H1 (cell line): ENCODE measurements around the gene FABP7. TPM values are rescaled to one million over a fixed set of nuclear protein-coding genes. Genes with fewer than 3 reads are reported as not detected.
A peak's percentile ranks its signal among the peaks of the same experiment; 100 is the strongest.

ENCODE experiments used
- CREB1 ChIP-seq: IDR thresholded peaks from 2 replicates; pipeline ENCODE4 v1.6.1; 2012; ENCODE audit warnings: inconsistent platforms
- POLR2A ChIP-seq, 2 experiments: IDR thresholded peaks; 1 replicate in 1 of 2; 2 replicates in 1 of 2; pipeline ENCODE4 v1.6.1; 2011; ENCODE audit warnings: low read depth in 2 of 2, low read length in 2 of 2, mild to moderate bottlenecking in 2 of 2; ENCODE audit errors: control extremely low read depth in 1 of 2
- SAP30 ChIP-seq: fragments of 300-600 bp; sonication (generic); IDR thresholded peaks from 2 replicates; pipeline ENCODE4 v1.7.1; 2012; ENCODE audit warnings: low read length, moderate library complexity, mild to moderate bottlenecking, inconsistent platforms; ENCODE audit not compliant: insufficient read depth, insufficient replicate concordance
- SIRT6 ChIP-seq: IDR thresholded peaks from one replicate; pipeline ENCODE4 v1.7.1; 2012; ENCODE audit warnings: low read length, inconsistent platforms
- SIX5 ChIP-seq: IDR thresholded peaks from 2 replicates; pipeline ENCODE4 v1.6.1; 2011; ENCODE audit warnings: mild to moderate bottlenecking, low read depth, low read length
- SP1 ChIP-seq: IDR thresholded peaks from 2 replicates; pipeline ENCODE4 v1.6.1; 2011; ENCODE audit warnings: low read depth, low read length
- TCF12 ChIP-seq: IDR thresholded peaks from 2 replicates; pipeline ENCODE4 v1.6.1; 2011; ENCODE audit warnings: low read depth, mild to moderate bottlenecking, low read length
- polyA plus RNA-seq, 7 experiments: library from polyadenylated mRNA; depleted of rRNA in 3 of 7; stranded (reverse) in 5 of 7; unstranded in 2 of 7; fragments of >200 nt in 5 of 7; fragments of 200-250 nt in 2 of 7; gene quantifications; 1 replicate in 5 of 7; 2 replicates in 1 of 7; 4 replicates in 1 of 7; pipeline versions ENCODE4 v1.2.1 to v1.2.3, GENCODE V29; 2011 to 2013; ENCODE audit warnings: missing spikeins in 2 of 7, mixed read lengths in 2 of 7
- total RNA-seq: library from RNA; stranded (reverse); fragmentation: NEBNext Ultra II Directional; extraction: Animal tissue kit (Norgen Biotek cat#: 25700); gene quantifications from 2 replicates; pipeline ENCODE4 v1.2.1, GENCODE V29; 2021

Gene FABP7
- total and polyA plus RNA-seq, 2 of the 8 experiments (the other 6 are each of a cell fraction or from before 2014, with no cell fraction given): 10.6 to 13.1 TPM

- TF ChIP-seq TCF12 (no peak), SAP30 (no peak), SP1 (peak; percentile 65; the same call in 1 of the 2 replicates), SIRT6 (no peak), POLR2A (IDR thresholded peaks at IDR 0.05; ENCODE audit: control extremely low read depth in 1 of 2, low read depth in 2 of 2, low read length in 2 of 2) (no peak), SIX5 (no peak), CREB1 (no peak)
Measured at GRCh38 chr6:122829456-122829855, 49.9 kb downstream of the FABP7 start (continued).
